Peyer's patch (tissue), 4 donors: ENCODE data around the gene UBE2J1. TPM values are rescaled to one million over a fixed set of nuclear protein-coding genes. Genes with fewer than 3 reads are reported as not detected.

ENCODE experiments used
- DNase-seq, 3 donors: peaks; one replicate each; pipeline ENCODE4 v3.0.0-alpha.2; 2017 to 2019
- H3K27ac ChIP-seq, 4 donors: fragments of 200-600 bp; sonication (generic); one replicate each; pipeline ENCODE4 v1.5.1; 2016 to 2019
- H3K27me3 ChIP-seq, 2 donors: fragments of 200-600 bp; sonication (generic); one replicate each; pipeline ENCODE4 v1.5.1; 2019
- H3K36me3 ChIP-seq, 3 donors: fragments of 200-600 bp; sonication (generic); one replicate each; pipeline ENCODE4 v1.5.1; 2016 to 2019
- H3K4me1 ChIP-seq, 4 donors: fragments of 200-600 bp; sonication (generic); one replicate each; pipeline ENCODE4 v1.5.1; 2016 to 2019
- H3K4me3 ChIP-seq, 4 donors: fragments of 200-600 bp; sonication (generic); 1 replicate in 3 of 4; 2 replicates in 1 of 4; pipeline ENCODE4 v1.5.1; 2016 to 2019; ENCODE audit warnings: mild to moderate bottlenecking in 1 of 4
- H3K9me3 ChIP-seq, 4 donors: fragments of 200-600 bp; sonication (generic); one replicate each; pipeline ENCODE4 v1.5.1; 2016 to 2019; ENCODE audit warnings: mild to moderate bottlenecking in 1 of 4
- CTCF ChIP-seq, 6 experiments: fragments of 450-650 bp in 4 of 6; fragments of 200-600 bp in 2 of 6; sonication (generic) in 1 of 6; IDR thresholded peaks; one replicate each; pipeline ENCODE4 v1.5.1; 2017 to 2019; ENCODE audit warnings: antibody characterized with exemption in 6 of 6, mild to moderate bottlenecking in 3 of 6, moderate library complexity in 1 of 6
- POLR2A ChIP-seq, 2 donors: fragments of 450-650 bp; IDR thresholded peaks; one replicate each; pipeline ENCODE4 v1.5.1; 2017; ENCODE audit warnings: antibody characterized with exemption in 2 of 2, mild to moderate bottlenecking in 2 of 2, moderate library complexity in 2 of 2
- total RNA-seq, 4 donors: library from RNA; depleted of rRNA; stranded (reverse); fragments of >200 nt; gene quantifications; one replicate each; pipeline ENCODE4 v1.1.0, GENCODE V29; 2016

The UBE2J1 gene
- total RNA-seq, 4 donors from 2014 or later, result 35.0 to 57.8 (median 44.7) TPM

- Histone ChIP-seq H3K36me3 (no peaks in the 10 kb centered on the region), H3K27ac (no peak overlapping the region), H3K27me3 (no peaks in the 10 kb centered on the region), H3K9me3 (no peaks in the 10 kb centered on the region), H3K4me3 (no peak overlapping the region), H3K4me1 (no peaks in the 10 kb centered on the region)
- no peak for DNase-seq
- TF ChIP-seq POLR2A (IDR thresholded peaks at IDR 0.05), result no peak
- no peak for TF ChIP-seq CTCF (IDR thresholded peaks at IDR 0.05)
These were observed 41.1 kb upstream of the UBE2J1 start for GRCh38 chr6:89393659-89394058.

GRCh38 chr6:89392823-89393222, 40.3 kb upstream of the UBE2J1 start:
- no peaks in the 10 kb centered on the region for H3K36me3 ChIP-seq
- TF ChIP-seq CTCF (IDR thresholded peaks at IDR 0.05), result no peak
- no peak for TF ChIP-seq POLR2A (IDR thresholded peaks at IDR 0.05)
- no peaks in the 10 kb centered on the region for H3K9me3 ChIP-seq
- H3K27me3 ChIP-seq, result no peaks in the 10 kb centered on the region
- no peak overlapping the region for H3K4me3 ChIP-seq
- DNase-seq, result no peak
- no peak overlapping the region for H3K27ac ChIP-seq
- no peaks in the 10 kb centered on the region for H3K4me1 ChIP-seq

- TF ChIP-seq CTCF (IDR thresholded peaks at IDR 0.05) (no peak), POLR2A (IDR thresholded peaks at IDR 0.05) (no peak)
These were observed 36.3 kb upstream of the UBE2J1 start for GRCh38 chr6:89388846-89389245.

GRCh38 chr6:89387516-89388201, 35.1 kb upstream of the UBE2J1 start:
- Histone ChIP-seq H3K27ac (no peak overlapping the region), H3K4me3 (no peak overlapping the region), H3K27me3 (no peaks in the 10 kb centered on the region), H3K9me3 (no peaks in the 10 kb centered on the region), H3K4me1 (no peaks in the 10 kb centered on the region), H3K36me3 (no peaks in the 10 kb centered on the region)
- TF ChIP-seq POLR2A (IDR thresholded peaks at IDR 0.05) (no peak), CTCF (IDR thresholded peaks at IDR 0.05) (no peak)
- DNase-seq, result no peak

More at GRCh38 chr6:89388846-89389245, 36.3 kb upstream of the UBE2J1 start:
- no peak for DNase-seq
- Histone ChIP-seq H3K4me3 (no peak overlapping the region), H3K9me3 (no peaks in the 10 kb centered on the region), H3K36me3 (no peaks in the 10 kb centered on the region), H3K4me1 (no peaks in the 10 kb centered on the region), H3K27ac (no peak overlapping the region), H3K27me3 (no peaks in the 10 kb centered on the region)

GRCh38 chr6:89386917-89387491, 34.5 kb upstream of the UBE2J1 start:
- Histone ChIP-seq H3K4me1 (no peaks in the 10 kb centered on the region), H3K9me3 (no peaks in the 10 kb centered on the region), H3K27me3 (no peaks in the 10 kb centered on the region), H3K36me3 (no peaks in the 10 kb centered on the region), H3K27ac (no peak overlapping the region), H3K4me3 (no peak overlapping the region)
- DNase-seq, result no peak
- TF ChIP-seq POLR2A (IDR thresholded peaks at IDR 0.05), result no peak

GRCh38 chr6:89385846-89386245, 33.3 kb upstream of the UBE2J1 start:
- no peak for DNase-seq
- H3K4me1 ChIP-seq, result no peaks in the 10 kb centered on the region
- H3K27me3 ChIP-seq, result no peaks in the 10 kb centered on the region
- H3K27ac ChIP-seq, result no peak overlapping the region
- H3K9me3 ChIP-seq, result no peaks in the 10 kb centered on the region
- no peaks in the 10 kb centered on the region for H3K36me3 ChIP-seq
- no peak for TF ChIP-seq CTCF (IDR thresholded peaks at IDR 0.05)
- no peak for TF ChIP-seq POLR2A (IDR thresholded peaks at IDR 0.05)
- no peak overlapping the region for H3K4me3 ChIP-seq
